T47D (cell line): ENCODE data around the gene PRAC2.

Experiments
- DNase-seq, 2 experiments: peaks; one replicate each; pipeline versions ENCODE4 v3.0.0 to v3.0.0-alpha.2; 2011 to 2012; ENCODE audit warnings: low read depth in 1 of 2, low spot score in 1 of 2
- JUND ChIP-seq: IDR thresholded peaks from 2 replicates; pipeline ENCODE4 v1.6.1; 2012; ENCODE audit warnings: low read depth
- in situ Hi-C: cut with HindIII; loops from 2 replicates; pipeline ENCODE4 v1.10.0; 2016; ENCODE audit warnings: low sequenced_read_pairs, low pct_unique_long_range_greater_than_20kb

Gene PRAC2

DNA sequence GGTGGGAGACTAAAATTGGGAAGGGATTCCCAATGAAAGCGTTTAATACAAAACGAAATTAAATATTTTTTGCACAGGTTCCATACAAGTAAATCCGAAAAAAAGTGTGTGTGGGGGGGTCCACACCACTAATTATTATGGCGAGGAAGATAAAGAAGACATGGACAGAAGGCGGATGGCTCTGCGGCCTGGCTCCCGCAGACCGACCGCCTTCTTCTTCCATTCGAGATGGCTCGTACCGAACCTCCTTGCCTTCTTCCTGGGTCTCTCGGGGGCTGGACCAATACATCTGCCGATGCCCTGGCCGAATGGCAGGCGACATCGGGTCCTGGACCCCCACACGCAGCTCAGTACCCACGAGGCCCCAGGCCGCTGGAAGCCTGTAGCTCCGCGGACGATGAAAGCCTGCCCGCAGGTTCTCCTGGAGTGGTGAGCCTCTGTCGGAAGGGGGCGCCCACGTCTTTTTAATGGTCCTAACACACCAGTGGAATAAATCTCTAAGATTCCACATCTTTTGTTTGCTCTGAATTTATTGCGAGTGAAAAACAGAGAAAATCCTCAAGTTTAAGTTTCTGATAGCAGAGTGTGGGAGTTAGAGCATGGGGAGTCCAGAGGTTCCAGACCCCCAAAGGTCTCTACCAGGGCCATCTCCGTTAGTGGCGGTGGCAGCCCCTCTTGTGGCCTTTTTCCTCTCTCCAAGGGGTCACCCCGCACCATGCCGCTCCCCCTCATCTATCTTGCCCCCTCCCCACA, 1.4 kb downstream of the PRAC2 start:
- in situ Hi-C loops = no loop called here
- DNase-seq = peak; percentile 80 to 84
- TF ChIP-seq JUND = no peak

DNA sequence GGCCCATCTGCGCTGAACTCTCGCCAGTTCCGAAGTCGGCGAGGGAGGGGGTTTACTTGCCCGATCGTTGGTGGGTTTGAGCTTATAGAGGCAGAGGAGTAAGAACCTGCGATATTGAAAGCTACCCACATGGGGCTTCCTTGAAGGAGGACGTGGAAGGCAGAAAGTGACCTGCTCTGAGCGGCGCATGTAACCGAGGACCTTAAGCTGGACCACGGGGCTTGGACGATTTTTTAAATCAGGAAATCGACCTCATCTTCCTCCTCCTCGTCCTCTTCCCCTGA, 2.0 kb downstream of the PRAC2 start:
- in situ Hi-C loops = no loop called here
- no peak for DNase-seq

DNA sequence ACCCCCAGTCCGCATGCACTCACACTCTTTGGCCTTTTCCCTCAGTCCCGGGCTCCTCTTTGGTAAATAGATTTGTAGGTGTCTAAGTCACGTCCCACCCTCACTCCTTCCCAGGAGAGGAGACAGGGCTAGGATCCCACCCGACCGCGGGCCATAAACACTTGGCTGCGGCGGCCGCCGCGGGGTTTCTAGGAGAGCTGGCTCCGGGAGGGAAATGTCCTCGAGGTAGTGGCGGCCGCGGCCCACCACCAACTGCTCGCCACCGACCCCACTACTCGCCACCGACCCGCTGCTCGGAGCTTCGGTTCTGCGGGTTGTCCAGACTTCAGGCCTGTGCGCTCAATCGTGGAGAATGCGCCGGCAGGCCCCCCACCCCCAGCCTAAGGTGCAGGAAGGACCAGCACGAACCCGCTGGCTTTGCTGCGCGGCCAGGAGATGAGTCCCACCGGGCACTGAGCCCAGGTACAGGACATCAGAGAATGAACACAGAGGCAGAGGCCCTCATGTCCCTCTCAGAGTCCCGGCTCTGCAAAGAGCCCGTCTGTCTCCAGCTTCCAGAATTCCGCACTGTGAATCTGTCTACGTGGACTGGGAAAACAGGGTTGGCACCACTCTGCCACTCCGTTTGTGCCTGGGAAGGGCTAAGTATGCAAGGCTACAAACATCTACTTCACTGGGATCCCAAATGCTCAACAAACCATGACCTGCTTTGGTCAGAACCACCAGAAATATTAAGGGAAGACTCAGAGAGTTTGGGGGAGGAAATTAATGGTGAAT, 2.5 kb downstream of the PRAC2 start:
- no peak for DNase-seq
- in situ Hi-C loops = no loop called here
- TF ChIP-seq JUND = no peak

More for the DNA sequence above, 2.0 kb downstream of the PRAC2 start:
- TF ChIP-seq JUND = no peak

DNA sequence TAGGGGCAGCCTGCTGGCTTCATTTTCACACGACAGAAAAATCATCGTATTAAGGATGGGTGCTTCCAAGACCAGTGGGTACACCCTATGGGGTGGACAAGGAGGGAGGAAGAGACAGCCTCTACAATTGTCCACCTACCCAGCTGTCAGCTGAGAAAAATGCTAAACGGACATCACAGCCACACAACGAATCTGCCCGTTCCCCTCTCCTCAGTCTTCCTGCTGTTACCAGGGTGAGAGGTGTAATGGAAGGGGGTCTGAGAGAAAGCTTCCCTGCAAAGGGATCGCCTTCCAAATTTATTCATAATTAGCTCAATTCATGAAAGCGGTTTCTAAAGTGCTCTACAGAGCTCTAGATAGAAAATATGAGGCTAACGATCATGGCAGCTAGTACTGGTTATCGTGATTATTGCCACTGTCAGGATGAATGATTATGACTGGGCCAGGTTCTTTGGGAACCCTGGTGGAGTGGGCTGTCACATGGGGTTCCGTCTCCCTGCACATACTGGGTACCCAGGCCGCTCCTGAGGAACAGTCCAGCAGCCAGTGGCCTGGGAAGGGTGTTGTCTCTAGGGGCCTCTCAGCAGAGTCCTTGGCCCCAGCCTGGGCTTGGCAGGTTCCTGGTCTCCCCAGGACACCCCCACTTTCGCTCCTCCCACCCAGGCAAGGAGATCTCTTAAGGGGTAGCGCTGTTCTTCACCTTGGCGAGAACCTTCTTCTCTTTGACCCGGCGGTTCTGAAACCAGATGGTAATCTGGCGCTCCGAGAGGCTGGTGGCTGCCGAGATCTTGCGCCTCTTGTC, 3.3 kb downstream of the PRAC2 start:
- no peak for DNase-seq
- in situ Hi-C loops = no loop called here
- no peak for TF ChIP-seq JUND

DNA sequence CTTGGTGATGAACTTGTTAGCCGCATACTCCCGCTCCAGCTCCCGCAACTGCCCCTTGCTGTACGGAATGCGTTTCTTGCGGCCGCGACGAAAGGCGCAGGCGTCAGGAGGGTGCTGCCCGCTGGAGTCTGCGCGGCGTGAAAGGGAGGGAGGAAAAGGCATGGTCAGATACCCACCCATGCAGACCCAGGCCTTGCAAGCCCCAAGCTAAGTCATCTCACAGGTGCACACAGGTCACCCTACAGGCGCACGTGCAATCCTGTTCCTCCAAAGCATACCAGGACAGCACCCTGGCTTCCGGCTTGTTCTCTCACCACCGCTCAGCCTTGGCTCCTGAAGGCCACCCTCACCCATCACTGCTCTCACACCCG, 3.9 kb downstream of the PRAC2 start:
- DNase-seq = no peak
- in situ Hi-C loops = no loop called here
- no peak for TF ChIP-seq JUND

DNA sequence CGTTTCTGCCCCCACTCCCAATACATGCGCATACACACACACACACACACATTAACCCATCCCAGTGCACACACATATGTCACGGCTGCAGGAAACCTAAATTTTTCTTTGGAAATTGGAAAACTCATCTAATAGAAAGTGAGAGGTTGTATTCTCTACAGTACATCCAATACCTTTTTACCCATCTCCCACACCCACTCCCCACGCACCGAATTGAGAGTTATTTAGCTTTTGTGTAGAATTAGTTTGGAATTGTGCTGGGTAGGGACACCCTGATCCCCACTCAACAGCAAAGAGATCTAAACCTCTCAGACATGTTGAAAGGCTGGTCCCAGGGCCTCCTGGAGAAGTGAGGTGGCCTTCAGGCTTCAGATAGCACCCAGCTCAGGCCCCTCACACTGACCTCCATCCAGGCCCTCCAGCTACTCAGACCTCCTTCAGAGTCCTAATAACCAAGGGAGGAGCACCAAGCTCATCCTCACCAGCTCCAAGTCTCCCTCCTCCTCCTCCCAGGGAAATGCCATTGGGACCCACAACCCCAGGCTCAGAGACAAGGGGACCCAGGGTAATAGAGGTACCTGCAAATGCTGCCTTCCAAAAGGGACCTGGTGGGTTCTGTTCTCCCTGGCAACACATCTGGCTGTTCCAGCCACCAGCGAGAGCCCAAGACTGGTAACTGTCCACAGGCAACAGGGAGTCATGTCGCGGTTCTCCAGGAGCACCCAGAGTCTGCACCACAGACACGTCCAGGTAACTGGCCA, 4.6 kb downstream of the PRAC2 start:
- in situ Hi-C loops = no loop called here
- DNase-seq = no peak
- TF ChIP-seq JUND = no peak

DNA sequence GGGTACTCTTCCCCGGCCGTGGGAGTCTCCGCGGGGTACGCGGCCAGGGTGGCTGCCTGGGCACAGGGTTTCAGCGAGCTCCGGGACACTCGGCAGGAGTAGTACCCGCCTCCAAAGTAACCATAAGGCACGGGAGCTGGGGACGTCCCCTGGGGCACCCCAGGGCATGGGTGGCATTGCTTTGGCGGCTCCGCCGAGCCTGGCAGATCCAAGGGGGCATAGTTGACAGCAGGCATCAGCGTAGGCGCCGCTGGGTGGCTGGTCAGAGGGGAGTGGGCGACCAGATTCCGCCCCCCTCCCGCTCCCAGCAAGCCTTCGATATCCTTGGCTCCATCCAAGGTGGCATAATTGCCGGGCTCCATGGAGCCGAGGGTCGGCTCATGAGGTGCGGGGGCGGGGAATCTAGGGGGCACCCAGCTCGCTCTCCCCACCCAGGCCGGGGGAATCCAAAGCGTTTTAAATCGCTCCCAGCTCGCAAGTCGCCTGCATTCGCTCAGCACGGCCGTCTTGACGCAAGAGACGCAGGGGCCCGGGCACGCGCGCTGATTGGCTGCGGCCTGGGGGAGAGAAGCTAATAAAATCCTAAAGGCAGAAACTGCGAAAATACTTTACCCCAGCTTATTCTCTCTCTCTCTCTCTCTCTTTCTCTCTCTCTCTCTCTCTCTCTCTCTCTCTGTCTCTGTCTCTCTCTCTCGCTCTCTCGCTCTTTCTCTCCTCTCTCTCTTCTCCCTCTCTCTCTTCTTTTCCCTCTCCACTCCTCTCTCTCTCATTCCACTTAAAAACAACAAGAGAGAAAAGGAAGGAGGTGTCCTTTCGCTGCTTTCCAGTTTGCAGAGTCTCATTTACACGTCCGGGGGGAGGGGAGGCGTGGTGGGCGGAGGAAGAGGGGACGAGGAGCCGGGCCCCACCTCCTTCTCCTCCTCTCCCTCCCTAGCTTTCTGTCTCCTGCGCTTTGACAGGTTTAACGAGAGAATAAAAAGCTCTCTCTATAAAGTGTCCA, 5.5 kb downstream of the PRAC2 start, which contains the start of gene HOXB13:
Gene HOXB13, minus strand, starts transcription at position 519 of the 1,000 bp plus-strand sequence. Its CDS starts 157 bp downstream, at position 362.
- DNase-seq = no peak
- TF ChIP-seq JUND = no peak
- in situ Hi-C loops = no loop called here

DNA sequence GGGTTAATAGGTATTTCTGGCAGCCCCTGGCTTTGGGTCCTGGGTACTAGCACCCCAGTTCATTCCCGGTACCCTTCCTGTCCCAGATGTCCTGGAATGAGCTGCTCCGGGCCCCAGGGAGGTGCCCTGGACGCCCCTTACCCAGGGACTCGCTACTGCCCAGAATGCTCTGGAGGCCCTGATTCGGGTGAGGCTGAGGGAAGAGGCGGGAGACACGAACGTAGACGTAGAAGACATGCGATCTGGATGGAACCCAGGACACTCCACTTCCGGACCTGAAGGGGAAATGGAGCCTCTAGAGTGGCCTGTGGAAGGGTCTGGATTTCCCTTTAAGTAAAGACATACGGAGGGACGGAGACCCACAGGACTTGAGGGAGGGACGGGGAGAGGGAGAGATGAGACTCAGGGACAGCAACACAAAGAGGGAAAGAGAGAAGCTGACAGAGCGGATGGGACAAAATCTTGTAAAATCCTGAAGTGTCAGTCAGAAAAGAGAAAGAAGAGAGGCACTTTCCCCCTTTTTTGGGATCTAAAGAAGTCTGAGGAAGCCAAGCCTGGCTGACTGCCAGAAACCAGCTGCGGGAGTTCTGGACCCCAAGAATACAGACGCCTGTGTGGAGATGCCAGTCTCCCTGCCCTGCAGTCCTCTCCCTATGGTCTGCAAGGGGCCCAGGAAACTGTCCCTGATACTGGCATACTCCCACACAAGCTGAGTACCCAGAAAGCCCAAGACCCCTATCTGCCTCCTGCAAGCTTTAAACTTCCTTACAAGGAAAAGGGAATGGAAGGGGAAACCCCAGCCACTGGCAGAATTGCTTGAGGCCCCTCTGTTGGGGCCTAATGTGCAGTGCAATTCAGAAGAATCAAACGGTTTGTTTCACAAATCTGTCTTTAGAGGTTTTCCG, 6.6 kb downstream of the PRAC2 start:
- no peak for DNase-seq
- TF ChIP-seq JUND = no peak
- in situ Hi-C loops = no loop called here

DNA sequence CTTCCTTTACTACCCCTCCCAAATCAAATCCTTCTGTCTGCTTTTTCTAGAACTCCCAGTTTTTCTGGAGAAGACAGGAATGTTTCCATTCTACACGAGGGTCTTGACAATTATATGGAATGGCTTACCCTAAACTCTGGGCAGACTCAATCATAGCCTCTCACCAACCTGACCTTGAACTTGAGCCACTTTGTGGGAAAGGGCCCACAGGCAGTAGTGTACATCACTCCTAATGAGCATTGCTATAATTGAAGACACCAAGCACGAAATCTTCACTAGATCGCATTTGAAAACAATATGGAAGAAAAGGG, 7.2 kb downstream of the PRAC2 start:
- no peak for TF ChIP-seq JUND
- no peak for DNase-seq
- in situ Hi-C loops = no loop called here

DNA sequence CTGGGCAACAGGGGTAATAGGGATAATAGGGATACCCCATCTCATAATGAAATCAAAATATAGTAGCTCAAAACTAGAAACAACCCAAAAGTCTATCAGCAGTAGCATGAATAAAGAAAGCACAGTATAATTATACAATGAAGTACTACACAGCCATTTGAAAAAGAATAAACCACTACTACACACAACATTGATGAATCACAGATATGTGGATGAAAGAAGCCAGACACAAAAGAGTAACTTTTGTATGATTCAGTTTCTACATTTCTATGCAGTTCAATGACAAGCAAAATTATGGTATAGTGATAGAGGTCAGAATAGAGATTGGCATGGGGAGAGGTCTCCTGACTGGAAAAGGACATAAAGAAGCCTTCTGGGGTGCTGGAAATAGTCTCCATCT, 8.4 kb downstream of the PRAC2 start:
- TF ChIP-seq JUND = no peak
- no peak for DNase-seq
- in situ Hi-C loops = no loop called here
